ENCODE results near the gene RAET1G.
"Not testable (repeated sequence)": the region's sequence is repeated elsewhere in the genome, so short reads cannot be mapped to it uniquely, and the experiment has no call there.

RAET1G gene

GRCh38 chr6:149895048-149895590 lies 27.8 kb downstream of the RAET1G start:
- H3K27me3 ChIP-seq (ENCODE audit: control insufficient read depth in 3 of 3, insufficient read depth in 3 of 3, low read depth in 1 of 3, low read length in 3 of 3): peaks cover 0 to 18% (median 0%) of the 10 kb centered on the region in 3 experiments
- H2AFZ ChIP-seq (ENCODE audit: low read length): no peak overlapping the region
- no peak overlapping the region for H3K4ac ChIP-seq (ENCODE audit: low read length)
- no peak overlapping the region for H2BK15ac ChIP-seq (ENCODE audit: low read length)
- WGBS, 2 donors (ENCODE audit: extremely low coverage in 2 of 2, insufficient read length in 2 of 2, insufficient replicate concordance in 1 of 2): no CpG with 5 or more reads among the region's 7 CpGs
- no peak for DNase-seq (ENCODE audit: low spot score)
- no peak overlapping the region for H3K9ac ChIP-seq (ENCODE audit: low read depth, low read length, poor library complexity)
- no peak overlapping the region for H2BK120ac ChIP-seq (ENCODE audit: low read depth, low read length)
- H3K14ac ChIP-seq (ENCODE audit: low read length): no peak overlapping the region
- no peak overlapping the region for H2AK5ac ChIP-seq (ENCODE audit: low read depth, low read length)
- H2BK12ac ChIP-seq (ENCODE audit: low read length): no peak overlapping the region
- no peak overlapping the region for H3K18ac ChIP-seq (ENCODE audit: low read length)
- H3K4me3 ChIP-seq (ENCODE audit: low read length in 2 of 2): no peak overlapping the region
- no peaks in the 10 kb centered on the region for H3K9me3 ChIP-seq (replicated peaks in 1 of 2; ENCODE audit: control insufficient read depth in 2 of 2, insufficient read depth in 1 of 2, low read depth in 1 of 2, low read length in 2 of 2)
- no peak overlapping the region for H4K8ac ChIP-seq (ENCODE audit: low read depth, low read length)
- no peaks in the 10 kb centered on the region for H3K4me1 ChIP-seq (ENCODE audit: control insufficient read depth in 2 of 2, insufficient read depth in 1 of 2, low read depth in 1 of 2, low read length in 2 of 2)
- no peak overlapping the region for H3K27ac ChIP-seq (replicated peaks; ENCODE audit: low read length)
- H2BK5ac ChIP-seq (ENCODE audit: low read length): no peak overlapping the region
- H3K36me3 ChIP-seq (replicated peaks in 1 of 2; ENCODE audit: control insufficient read depth in 2 of 2, insufficient read depth in 2 of 2, low read length in 2 of 2): no peaks in the 10 kb centered on the region
- no peak overlapping the region for H3K4me2 ChIP-seq (ENCODE audit: insufficient read depth, low read length, poor library complexity, severe bottlenecking)
- H4K91ac ChIP-seq (ENCODE audit: low read depth, low read length, poor library complexity): no peak overlapping the region
- no peaks in the 10 kb centered on the region for H3K79me1 ChIP-seq (ENCODE audit: low read depth, low read length)
- H3K23ac ChIP-seq (ENCODE audit: low read depth, low read length, poor library complexity): no peak overlapping the region

GRCh38 chr6:149891864-149892263 lies 31.1 kb downstream of the RAET1G start:
- WGBS, 2 donors (ENCODE audit: extremely low coverage in 2 of 2, insufficient read length in 2 of 2, insufficient replicate concordance in 1 of 2): no CpG with 5 or more reads among the region's 6 CpGs
- not testable (repeated sequence) for DNase-seq (ENCODE audit: low spot score)

GRCh38 chr6:149891259-149891658 lies 31.7 kb downstream of the RAET1G start:
- 100% methylated on average over 2 of the region's 3 CpGs; no CpG with 5 or more reads in 1 of the 2 donors for WGBS, 2 donors (ENCODE audit: extremely low coverage in 2 of 2, insufficient read length in 2 of 2, insufficient replicate concordance in 1 of 2)
- no peak overlapping the region for H2AFZ ChIP-seq (ENCODE audit: low read length)

More at GRCh38 chr6:149891864-149892263, 31.1 kb downstream of the RAET1G start:
- H3K9me3 ChIP-seq (replicated peaks in 1 of 2; ENCODE audit: control insufficient read depth in 2 of 2, insufficient read depth in 1 of 2, low read depth in 1 of 2, low read length in 2 of 2); H3K18ac ChIP-seq (ENCODE audit: low read length); H3K79me1 ChIP-seq (ENCODE audit: low read depth, low read length); H3K9ac ChIP-seq (ENCODE audit: low read depth, low read length, poor library complexity); H4K8ac ChIP-seq (ENCODE audit: low read depth, low read length); H3K14ac ChIP-seq (ENCODE audit: low read length); H3K4ac ChIP-seq (ENCODE audit: low read length); H3K4me2 ChIP-seq (ENCODE audit: insufficient read depth, low read length, poor library complexity, severe bottlenecking); H3K4me1 ChIP-seq (ENCODE audit: control insufficient read depth in 2 of 2, insufficient read depth in 1 of 2, low read depth in 1 of 2, low read length in 2 of 2); H2BK12ac ChIP-seq (ENCODE audit: low read length); H3K27me3 ChIP-seq (ENCODE audit: control insufficient read depth in 3 of 3, insufficient read depth in 3 of 3, low read depth in 1 of 3, low read length in 3 of 3); H2AFZ ChIP-seq (ENCODE audit: low read length); H3K4me3 ChIP-seq (ENCODE audit: low read length in 2 of 2); H2BK120ac ChIP-seq (ENCODE audit: low read depth, low read length); H2AK5ac ChIP-seq (ENCODE audit: low read depth, low read length); H2BK15ac ChIP-seq (ENCODE audit: low read length); H2BK5ac ChIP-seq (ENCODE audit: low read length); H3K23ac ChIP-seq (ENCODE audit: low read depth, low read length, poor library complexity); H3K27ac ChIP-seq (replicated peaks; ENCODE audit: low read length); H4K91ac ChIP-seq (ENCODE audit: low read depth, low read length, poor library complexity); H3K36me3 ChIP-seq (replicated peaks in 1 of 2; ENCODE audit: control insufficient read depth in 2 of 2, insufficient read depth in 2 of 2, low read length in 2 of 2): not testable (repeated sequence)

GRCh38 chr6:149890629-149891045 lies 32.3 kb downstream of the RAET1G start:
- H2BK15ac ChIP-seq (ENCODE audit: low read length): no peak overlapping the region
- H3K4ac ChIP-seq (ENCODE audit: low read length): no peak overlapping the region
- no peak overlapping the region for H2AFZ ChIP-seq (ENCODE audit: low read length)
- no peak overlapping the region for H3K4me2 ChIP-seq (ENCODE audit: insufficient read depth, low read length, poor library complexity, severe bottlenecking)
- H3K9me3 ChIP-seq (replicated peaks in 1 of 2; ENCODE audit: control insufficient read depth in 2 of 2, insufficient read depth in 1 of 2, low read depth in 1 of 2, low read length in 2 of 2): no peaks in the 10 kb centered on the region
- H2BK5ac ChIP-seq (ENCODE audit: low read length): no peak overlapping the region
- WGBS, 2 donors (ENCODE audit: extremely low coverage in 2 of 2, insufficient read length in 2 of 2, insufficient replicate concordance in 1 of 2): no CpG with 5 or more reads among the region's 6 CpGs
- no peak overlapping the region for H3K27ac ChIP-seq (replicated peaks; ENCODE audit: low read length)
- H4K8ac ChIP-seq (ENCODE audit: low read depth, low read length): no peak overlapping the region
- H3K27me3 ChIP-seq (ENCODE audit: control insufficient read depth in 3 of 3, insufficient read depth in 3 of 3, low read depth in 1 of 3, low read length in 3 of 3): peaks cover 0 to 6% (median 0%) of the 10 kb centered on the region in 3 experiments
- no peaks in the 10 kb centered on the region for H3K36me3 ChIP-seq (replicated peaks in 1 of 2; ENCODE audit: control insufficient read depth in 2 of 2, insufficient read depth in 2 of 2, low read length in 2 of 2)
- H3K14ac ChIP-seq (ENCODE audit: low read length): no peak overlapping the region
- no peak overlapping the region for H4K91ac ChIP-seq (ENCODE audit: low read depth, low read length, poor library complexity)
- no peaks in the 10 kb centered on the region for H3K79me1 ChIP-seq (ENCODE audit: low read depth, low read length)
- H2BK120ac ChIP-seq (ENCODE audit: low read depth, low read length): no peak overlapping the region
- H3K23ac ChIP-seq (ENCODE audit: low read depth, low read length, poor library complexity): no peak overlapping the region
- H2BK12ac ChIP-seq (ENCODE audit: low read length): no peak overlapping the region
- no peak overlapping the region for H3K9ac ChIP-seq (ENCODE audit: low read depth, low read length, poor library complexity)
- no peaks in the 10 kb centered on the region for H3K4me1 ChIP-seq (ENCODE audit: control insufficient read depth in 2 of 2, insufficient read depth in 1 of 2, low read depth in 1 of 2, low read length in 2 of 2)
- no peak overlapping the region for H3K18ac ChIP-seq (ENCODE audit: low read length)
- H2AK5ac ChIP-seq (ENCODE audit: low read depth, low read length): no peak overlapping the region
- DNase-seq (ENCODE audit: low spot score): no peak
- no peak overlapping the region for H3K4me3 ChIP-seq (ENCODE audit: low read length in 2 of 2)

More at GRCh38 chr6:149891259-149891658, 31.7 kb downstream of the RAET1G start:
- H3K4ac ChIP-seq (ENCODE audit: low read length): no peak overlapping the region
- no peak overlapping the region for H3K9ac ChIP-seq (ENCODE audit: low read depth, low read length, poor library complexity)
- no peak overlapping the region for H3K14ac ChIP-seq (ENCODE audit: low read length)
- H3K9me3 ChIP-seq (replicated peaks in 1 of 2; ENCODE audit: control insufficient read depth in 2 of 2, insufficient read depth in 1 of 2, low read depth in 1 of 2, low read length in 2 of 2): no peaks in the 10 kb centered on the region
- no peak overlapping the region for H3K27ac ChIP-seq (replicated peaks; ENCODE audit: low read length)
- no peak overlapping the region for H4K91ac ChIP-seq (ENCODE audit: low read depth, low read length, poor library complexity)
- peaks cover 0 to 6% (median 0%) of the 10 kb centered on the region in 3 experiments for H3K27me3 ChIP-seq (ENCODE audit: control insufficient read depth in 3 of 3, insufficient read depth in 3 of 3, low read depth in 1 of 3, low read length in 3 of 3)
- H3K4me3 ChIP-seq (ENCODE audit: low read length in 2 of 2): no peak overlapping the region
- H3K23ac ChIP-seq (ENCODE audit: low read depth, low read length, poor library complexity): no peak overlapping the region
- no peak overlapping the region for H2BK12ac ChIP-seq (ENCODE audit: low read length)
- no peak overlapping the region for H2AK5ac ChIP-seq (ENCODE audit: low read depth, low read length)
- no peaks in the 10 kb centered on the region for H3K4me1 ChIP-seq (ENCODE audit: control insufficient read depth in 2 of 2, insufficient read depth in 1 of 2, low read depth in 1 of 2, low read length in 2 of 2)
- no peak overlapping the region for H3K4me2 ChIP-seq (ENCODE audit: insufficient read depth, low read length, poor library complexity, severe bottlenecking)
- H2BK120ac ChIP-seq (ENCODE audit: low read depth, low read length): no peak overlapping the region
- H3K36me3 ChIP-seq (replicated peaks in 1 of 2; ENCODE audit: control insufficient read depth in 2 of 2, insufficient read depth in 2 of 2, low read length in 2 of 2): no peaks in the 10 kb centered on the region
- no peak for DNase-seq (ENCODE audit: low spot score)
- H2BK15ac ChIP-seq (ENCODE audit: low read length): no peak overlapping the region
- no peaks in the 10 kb centered on the region for H3K79me1 ChIP-seq (ENCODE audit: low read depth, low read length)
- no peak overlapping the region for H3K18ac ChIP-seq (ENCODE audit: low read length)
- H2BK5ac ChIP-seq (ENCODE audit: low read length): no peak overlapping the region
- no peak overlapping the region for H4K8ac ChIP-seq (ENCODE audit: low read depth, low read length)
